SHP77 treated with DMSO at 0.1 percent for 48 hours (cell line): ENCODE results near the gene LARP4B.

Experiments
- DNase-seq: peaks from one replicate; lab custom pipeline; 2025; lab: John Stamatoyannopoulos, UW

LARP4B gene

DNA sequence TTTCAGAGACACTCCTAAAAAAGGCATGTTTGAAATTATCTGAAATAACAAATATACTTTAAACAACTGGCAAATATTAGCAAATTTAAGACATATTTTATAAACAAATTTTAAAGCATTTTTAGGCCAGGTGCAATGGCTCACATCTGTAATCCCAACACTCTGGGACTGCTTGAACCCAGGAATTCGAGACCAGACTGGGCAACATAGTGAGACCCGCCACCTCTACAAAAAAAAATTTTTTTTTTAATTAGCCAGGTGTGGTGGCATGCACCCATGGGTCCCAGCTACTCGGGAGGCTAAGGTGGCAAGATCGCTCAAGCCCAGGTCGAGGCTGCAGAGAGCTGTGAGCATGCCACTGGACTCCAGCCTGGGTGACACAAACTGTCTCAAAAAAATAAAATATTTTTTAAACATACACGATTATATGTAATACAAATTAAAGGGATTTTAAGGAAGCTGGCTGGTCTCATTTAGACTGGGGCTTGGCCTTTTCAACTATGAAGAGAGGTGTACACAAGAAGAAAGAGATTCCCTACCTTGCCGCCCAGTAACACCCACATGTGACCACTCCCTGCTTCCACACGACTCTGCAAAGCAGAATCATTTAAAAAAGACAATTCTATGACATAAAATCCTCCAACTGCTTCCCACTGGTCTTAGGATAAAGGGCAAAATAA, 7.5 kb downstream of the LARP4B start:
- DNase-seq = no peak

DNA sequence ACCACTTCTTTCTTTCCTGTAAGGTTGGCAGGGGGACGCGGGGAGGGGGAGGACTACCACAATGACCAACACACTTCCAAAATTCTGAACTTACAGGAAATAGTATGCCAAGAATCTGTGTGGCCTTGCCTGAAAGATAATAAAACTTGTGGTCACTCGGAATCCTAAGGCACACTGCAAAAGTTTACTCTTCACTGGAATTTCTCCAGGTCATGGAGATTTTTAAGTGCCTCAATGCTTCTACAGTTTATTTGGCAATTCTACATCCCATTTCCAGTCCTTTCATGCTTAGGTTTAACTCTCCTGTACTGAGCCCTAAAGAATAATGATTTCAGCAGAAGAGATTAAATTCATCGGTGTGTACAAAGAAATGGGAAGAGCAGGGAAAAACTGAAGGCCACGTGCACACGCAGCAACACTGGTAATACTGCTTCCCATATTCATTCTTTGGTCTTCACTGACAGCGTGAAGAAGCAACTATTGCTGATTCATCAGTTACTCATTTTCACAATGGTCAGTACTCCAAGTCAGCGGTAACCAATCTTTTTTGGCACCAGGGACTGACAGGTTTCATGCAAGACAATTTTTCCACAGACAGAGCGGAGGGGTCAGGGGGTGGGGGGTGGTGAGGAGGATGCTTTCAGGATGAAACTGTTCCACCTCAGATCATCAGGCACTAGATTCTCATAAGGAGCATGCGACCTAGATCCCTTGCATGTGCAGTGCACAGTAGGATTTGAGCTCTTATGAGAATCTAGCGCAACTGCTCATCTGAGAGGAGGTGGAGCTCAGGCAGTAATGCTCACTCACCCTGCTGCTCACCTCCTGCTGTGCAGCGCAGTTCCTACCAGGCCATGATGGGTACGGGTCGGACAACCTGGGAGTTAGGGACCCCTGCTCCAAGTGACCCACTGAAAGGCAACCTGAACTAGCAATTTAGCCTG, 9.8 kb downstream of the LARP4B start:
- DNase-seq = no peak

DNA sequence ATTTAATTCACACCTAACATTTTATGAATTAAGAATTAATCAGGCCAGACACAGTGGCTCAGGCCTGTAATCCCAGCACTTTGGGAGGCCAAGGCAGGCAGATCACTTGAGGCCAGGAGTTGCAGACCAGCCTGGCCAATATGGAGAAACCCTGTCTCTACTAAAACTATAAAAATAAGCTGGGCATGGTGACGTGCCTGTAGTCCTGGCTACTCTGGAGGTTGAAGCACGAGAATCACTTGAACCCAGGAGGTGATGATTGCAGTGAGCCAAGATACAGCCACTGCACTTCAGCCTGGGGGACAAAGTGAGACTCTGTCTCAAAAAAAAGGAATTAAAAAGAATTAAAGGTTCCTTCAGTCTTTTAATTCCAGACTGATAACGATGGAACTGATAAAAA, 11.1 kb downstream of the LARP4B start:
- DNase-seq = no peak

DNA sequence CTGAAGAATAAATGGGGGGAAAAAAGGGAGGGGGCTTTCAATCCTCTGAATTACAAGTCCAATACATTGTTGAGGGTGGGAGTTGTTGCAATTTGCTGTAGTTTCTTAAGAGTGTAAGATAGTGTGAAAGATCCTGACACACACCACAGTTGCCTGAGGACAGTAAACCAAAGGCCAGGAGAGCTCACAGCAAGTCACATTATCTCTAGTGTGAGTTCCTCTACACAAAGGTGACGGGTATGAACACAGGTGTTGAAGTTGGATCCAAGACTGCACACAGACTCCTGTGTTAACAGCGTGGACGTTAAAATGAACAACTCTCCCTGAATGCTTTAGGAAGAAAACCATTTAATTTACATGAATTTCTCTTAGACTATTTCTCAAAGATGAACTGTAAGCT, 12.0 kb downstream of the LARP4B start:
- no peak for DNase-seq

DNA sequence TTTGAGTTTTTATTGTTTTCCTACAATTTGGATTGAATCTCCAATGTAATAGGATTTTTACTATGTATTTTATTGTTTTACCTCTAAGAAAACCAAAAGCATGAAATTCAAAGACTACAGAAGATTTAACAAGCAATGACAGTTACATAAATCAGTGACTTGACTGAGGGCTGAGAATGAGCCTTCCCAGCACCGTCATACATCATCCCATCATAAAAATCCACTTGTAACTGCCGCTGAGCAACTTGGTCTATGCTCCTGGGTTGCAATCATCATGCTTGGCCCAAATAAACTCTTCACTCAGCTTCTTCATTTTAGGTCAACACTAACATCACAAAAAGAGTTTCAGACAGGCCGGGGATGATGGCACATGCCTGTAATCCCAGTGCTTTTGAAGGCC, 13.5 kb downstream of the LARP4B start:
- DNase-seq = no peak

DNA sequence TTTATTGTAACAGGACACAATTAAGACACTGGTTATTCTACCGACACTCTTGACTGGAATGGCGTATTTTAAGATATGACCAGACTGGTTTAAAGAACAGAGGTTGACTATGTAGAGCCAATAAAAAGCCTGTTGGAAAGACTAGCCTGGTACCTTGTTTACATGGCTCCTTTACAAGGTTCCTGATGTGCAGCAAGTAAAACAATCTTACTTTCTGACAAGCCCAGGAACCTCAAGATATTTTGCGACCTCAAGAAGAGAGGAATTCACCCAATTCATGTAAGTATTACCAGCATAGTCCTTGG, 14.1 kb downstream of the LARP4B start:
- DNase-seq = no peak

DNA sequence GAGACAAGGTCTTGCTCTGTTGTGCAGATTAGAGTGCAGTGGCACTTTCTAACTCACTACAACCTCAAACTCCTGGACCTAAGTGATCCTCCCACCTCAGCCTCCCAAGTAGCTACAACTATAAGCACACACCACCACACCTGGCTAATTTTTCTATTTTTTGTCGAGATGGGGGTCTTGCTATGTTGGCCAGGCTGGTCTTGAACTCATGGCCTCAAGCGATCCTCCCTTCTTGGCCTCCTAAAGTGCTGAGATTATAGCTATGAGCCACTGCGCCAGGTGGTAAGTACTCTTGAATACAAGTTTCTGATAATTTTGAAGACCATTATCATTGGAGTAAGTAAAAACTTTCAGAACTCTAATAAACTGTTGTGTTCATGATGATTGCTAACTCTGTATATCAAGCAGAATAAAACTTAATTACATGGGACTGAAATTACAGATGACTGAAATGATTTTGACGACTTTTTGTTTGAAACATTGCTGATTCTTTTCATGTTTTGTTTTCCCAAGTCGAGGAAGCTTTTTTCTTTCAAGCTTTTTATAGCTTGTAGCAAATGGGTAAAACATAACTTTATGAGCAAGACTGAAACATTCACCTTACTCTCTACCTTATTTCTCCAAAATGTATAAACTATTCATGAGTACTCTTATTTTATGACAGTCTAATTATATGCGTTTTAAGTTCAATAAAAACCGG, 14.6 kb downstream of the LARP4B start:
- no peak for DNase-seq

DNA sequence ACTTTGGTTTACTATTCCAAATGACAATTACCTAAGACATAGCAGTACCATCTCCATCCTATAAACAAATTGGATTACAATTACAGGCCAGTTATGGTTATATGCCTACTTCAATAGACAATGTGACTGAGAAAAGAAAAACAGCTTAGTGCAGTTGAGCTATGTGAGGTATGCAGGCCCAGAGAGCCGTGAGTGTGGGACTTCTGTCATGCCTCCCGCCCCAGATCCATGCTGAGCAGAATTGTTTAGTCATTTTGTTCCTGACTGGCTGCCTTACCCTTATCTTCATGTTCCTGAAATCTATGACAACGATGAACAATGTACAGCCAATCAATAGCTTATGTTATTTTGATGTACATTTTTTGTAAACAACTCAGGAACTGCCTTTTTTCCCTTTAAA, 21.7 kb downstream of the LARP4B start:
- no peak for DNase-seq

DNA sequence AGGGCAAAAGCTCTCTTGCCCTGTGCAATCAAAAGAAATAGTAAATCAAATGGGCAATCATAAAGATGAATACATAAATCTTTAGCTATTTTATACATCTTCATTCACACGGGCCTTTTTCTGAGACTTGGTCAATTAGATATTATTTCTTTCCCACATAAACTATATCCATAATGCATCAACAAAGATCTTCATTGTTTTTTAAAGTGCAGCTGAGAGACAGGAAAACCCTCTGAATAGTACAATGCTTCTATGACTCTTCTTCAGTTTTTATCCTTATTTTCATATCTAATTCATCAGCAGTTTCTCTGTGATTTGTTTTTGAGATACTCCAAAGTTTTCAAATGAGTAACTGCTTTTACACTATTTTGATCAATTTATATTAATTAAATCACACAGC, 25.5 kb downstream of the LARP4B start:
- DNase-seq = no peak

DNA sequence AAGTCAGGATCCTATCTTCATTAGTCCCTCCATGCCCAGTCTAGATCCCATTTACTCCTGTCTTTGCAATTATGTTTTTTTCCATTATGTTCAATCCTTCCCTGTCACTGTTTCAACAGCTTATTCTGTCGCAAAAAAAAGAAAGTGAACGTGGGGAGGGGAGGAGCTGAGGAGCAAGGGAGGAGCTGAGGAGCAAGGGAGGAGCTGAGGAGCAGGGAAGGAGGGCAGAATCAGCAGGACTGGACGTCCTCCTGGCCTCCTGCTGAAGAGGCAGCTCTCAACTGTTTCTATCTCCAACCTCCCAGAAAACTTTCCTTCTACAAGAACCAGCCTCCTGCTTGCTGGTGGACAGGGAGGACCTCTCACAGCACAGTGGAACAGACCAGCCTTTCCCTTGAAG, 26.0 kb downstream of the LARP4B start:
- no peak for DNase-seq

DNA sequence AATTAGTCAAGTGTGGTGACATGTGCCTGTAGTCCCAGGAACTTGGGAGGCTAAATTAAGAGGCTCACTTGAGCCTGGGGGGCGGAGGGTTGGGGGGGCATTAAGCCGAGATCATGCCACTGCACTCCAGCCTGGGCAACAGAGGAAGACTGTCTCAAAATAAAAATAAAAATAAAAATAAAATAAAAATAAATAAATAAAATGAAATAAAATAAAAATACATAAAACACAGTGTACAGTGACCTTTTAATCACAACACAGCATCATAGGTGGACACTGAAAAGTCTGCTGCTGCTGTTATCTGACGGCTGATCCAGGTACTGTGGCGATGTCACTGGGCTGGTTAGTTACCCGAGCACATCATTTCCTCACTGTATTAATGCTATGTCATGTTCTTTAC, 27.1 kb downstream of the LARP4B start:
- no peak for DNase-seq

DNA sequence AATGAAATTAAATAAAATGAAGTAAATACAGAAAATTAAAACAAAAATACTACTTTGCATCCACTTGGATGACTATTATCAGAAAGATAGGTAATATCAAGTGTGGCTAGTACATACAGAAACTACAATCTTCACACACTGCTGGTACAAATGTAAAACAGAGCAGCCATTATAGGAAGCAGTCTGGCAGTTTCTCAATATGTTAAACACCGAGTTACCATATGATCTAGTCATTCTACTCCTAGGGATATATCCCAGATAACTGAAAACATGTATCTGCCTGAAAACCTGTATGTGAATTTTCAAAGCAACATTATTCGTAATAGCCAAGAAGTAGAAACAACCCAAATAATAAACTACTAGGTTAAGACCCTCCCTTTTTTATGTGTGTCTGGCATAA, 33.4 kb downstream of the LARP4B start:
- DNase-seq = no peak

DNA sequence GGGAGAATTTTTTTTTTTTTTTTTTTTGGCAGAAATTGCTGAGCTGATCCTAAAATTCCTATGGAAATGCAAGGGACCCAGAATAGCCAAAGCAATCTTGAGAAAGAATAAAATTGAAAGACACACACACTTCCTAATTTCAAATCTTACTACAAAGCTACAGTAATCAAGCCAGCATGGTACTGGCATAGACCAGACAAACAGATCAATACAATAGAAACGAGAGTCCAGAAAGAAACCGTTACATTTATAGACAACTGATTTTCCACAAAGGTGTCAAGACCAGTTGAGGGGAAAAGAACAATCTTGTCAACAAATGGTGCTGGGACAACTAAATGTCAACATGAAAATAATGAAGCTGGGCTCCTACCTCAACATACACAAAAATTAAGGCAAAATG, 34.5 kb downstream of the LARP4B start:
- no peak for DNase-seq

DNA sequence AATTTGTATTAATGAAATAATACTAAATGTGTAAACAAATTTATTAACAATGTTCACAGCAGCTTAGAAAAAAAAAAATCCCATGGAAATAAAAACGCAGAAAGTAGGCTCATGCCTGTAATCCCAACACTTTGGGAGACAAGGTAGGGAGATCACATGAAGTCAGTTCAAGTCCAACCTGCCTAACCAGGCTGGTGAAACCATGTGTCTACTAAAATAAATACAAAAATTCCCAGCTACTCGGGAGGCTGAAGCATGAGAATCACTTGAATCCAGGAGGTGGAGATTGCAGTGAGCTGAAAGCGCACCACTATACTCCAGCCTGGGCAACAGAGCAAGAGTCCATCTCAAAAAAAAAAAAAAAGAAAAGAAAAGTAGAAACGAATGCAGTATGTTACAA, 36.2 kb downstream of the LARP4B start:
- no peak for DNase-seq

DNA sequence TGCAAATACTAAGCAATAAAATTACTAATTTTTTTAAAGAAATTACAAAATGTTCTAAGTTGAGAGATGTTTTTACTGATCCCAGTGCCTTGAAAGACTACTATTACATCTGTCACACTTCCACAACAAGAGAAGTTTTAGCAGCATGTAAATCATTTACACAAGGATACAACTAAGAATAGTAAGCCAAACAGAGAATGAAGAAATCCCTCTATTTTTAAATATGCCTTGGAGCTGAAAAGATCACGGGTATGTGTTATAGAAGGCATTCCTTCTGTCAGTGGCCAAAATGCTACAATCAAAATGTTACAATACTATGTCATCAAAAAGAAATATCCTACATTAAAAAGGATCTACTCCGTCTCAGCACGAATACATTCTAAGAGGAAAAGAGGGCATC, 52.6 kb downstream of the LARP4B start:
- DNase-seq = no peak

DNA sequence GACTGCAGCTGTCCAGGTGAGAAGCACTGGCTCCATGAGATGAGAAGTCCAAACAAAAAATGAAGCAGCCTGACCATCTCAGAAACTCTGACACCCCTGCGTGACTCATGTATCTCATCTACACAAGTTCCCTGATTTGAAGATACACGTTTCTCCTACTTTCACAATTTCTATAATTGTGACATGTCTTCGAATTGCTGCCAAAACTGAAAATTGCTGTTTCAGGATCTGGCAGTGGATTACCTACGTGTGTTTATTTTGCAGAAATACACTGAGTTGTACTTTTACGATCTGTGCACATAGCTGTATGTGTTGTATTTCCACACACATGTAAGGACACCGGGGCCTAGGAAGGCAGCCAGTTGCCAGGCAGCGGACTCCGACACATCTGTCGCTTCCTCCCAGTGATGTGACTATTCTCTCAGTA, 53.2 kb downstream of the LARP4B start:
- no peak for DNase-seq

DNA sequence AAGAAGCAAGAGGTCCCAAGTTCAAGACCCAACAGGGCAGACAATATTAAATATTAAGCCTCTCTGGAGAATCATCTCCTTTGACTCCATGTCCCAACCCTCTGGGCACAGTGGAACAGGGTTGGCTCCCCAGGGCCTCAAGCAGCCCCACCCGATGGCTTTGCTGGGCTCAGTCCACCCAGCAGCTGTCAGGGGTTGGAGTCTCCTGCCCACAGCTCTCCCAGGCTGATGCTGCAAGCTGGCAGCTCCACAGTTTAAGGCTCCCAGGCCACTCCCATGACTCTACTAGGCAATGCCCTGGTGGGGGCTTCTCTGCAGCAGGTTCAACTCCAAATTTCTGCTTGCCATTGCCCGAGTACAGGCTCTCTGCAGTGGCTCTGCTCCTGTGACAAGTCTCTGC, 55.1 kb downstream of the LARP4B start:
- no peak for DNase-seq

DNA sequence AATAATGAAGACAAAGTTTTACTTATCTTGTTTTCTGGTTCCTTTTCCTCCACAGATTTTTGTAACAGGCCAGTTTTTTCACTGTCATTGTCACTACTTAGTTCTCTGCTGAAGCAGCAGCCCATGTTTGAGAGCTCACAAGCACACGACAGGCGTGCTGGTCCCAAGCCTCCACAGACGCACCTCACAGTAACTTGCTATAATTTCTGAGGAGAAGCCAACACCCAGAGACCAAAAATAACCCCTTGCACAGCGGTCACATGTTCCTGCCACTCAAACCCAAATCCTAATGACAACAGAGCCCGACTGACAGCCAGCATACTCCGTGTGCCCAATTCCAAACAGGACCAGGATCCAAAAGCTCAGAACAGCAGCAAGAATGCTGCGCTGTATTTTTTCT, 58.5 kb downstream of the LARP4B start:
- no peak for DNase-seq

DNA sequence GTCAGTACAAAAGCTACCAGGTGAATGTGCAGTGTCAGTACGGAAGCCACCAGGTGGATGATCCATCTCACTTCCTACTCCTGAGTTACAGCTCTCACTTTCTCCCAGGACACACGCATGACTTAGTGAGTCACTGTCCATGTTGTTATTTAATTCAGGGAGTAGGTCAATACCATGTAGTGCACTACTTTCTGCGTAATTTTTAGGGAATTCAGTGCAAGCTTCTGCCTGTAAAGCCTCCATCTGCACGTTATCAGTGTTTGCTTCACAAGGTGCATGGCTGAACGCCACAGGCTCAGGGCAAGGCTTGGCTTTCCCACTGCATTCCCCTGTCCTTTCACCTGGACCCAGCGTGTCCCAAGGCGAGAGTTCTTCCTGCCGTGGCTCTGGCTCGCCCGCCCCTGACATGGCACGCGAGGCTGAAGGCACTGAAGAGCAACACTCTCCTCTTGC, 59.5 kb downstream of the LARP4B start:
- DNase-seq = no peak

DNA sequence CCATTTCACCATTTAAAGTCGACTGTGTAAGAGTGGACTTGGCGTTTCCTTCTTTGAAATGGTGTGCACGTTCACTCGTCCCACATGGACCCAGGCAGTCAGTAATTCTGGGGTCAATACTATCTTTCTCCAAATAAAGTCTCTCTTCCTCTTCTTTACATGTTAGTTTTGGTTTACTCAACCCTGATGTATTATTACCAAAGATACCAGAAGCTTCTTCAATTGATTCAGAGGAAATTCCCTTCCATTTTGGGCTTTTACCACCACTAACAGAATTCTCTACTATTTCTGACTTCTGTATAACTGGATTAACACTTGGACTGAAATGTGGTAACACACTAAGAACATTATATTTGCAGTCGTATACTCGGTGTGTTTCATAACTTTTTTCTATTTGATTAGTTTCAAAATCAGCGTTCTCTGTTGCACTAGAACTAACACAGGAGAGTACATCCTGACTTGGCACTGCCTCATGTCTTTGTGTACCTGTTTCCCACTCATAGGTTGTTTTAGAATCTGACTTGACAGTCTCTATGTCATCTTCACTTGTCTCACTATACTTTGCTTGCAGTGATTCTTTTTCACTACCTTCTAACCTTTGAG, 60.8 kb downstream of the LARP4B start:
- no peak for DNase-seq

DNA sequence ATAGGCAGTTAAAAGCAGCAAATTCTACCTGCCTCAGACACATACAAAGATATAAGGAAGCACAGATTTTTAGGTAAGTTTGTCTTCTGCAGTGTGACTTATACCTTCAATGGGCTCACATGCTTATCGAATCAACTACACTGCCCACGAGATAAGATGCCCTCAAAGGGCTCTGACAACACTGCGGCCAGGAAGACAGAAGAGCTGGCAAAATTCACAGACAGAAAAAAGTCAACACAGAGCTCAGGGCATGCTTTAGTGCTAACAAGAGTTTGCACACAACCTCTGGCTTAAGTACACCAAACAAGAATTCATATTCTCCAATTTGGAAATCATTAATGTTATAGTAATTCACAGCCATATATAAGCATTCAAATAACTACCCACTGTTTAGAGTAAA, 62.3 kb downstream of the LARP4B start:
- DNase-seq = no peak

DNA sequence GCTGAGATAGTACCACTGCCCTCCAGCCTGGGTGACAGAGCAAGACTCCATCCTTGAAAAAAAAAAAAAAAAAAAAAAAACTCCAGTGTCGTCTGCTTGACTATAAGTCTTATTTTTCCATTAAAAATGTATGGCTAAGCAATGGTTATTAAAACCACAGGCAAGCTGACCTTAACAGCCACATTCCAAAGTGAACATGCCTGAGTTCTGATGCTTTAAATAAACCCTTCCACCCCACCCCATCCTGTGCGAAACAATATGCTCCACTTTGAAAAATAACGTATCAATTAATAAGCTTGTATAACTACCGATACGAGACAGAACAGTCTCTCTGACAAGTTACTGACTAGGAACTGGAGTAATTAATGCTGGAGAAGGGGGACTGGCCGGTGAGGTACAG, 63.7 kb downstream of the LARP4B start:
- no peak for DNase-seq

DNA sequence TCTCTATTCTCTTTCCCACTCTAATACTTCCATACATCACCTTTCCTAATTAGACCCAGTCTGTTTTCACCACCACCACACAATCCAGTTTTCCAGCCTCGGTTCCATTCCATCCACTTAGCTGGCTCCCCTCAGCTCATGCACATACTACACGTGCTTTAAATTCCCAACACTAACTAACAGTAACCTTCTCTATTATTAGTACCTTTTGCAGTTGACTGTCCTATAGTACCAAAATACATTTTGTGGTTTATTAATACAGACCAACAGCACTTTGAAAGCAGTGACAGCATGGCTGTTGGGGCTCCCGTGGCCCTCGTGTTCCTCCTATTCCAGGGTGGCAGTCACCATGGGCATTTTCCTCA, 64.9 kb downstream of the LARP4B start:
- no peak for DNase-seq
